PC-3 (cell line): ENCODE measurements around the gene ADAT3. TPM values are rescaled to one million over a fixed set of nuclear protein-coding genes. Genes with fewer than 3 reads are reported as not detected.

Experiments used
- ATAC-seq: fragments of 200-7000 bp; cut with Tn5 transposase; 2 replicates; pipeline ENCODE4 v1.9.1; 2020; ENCODE audit warnings: mild to moderate bottlenecking, moderate library complexity
- BruUV-seq: library from RNA; stranded (reverse); fragments of 400-500 nt; replicated peaks from 2 replicates; lab custom pipeline; 2021; lab: Mats Ljungman, UMichigan
- CTCF ChIA-PET: fragments of 300-600 bp; sonication (Branson Sonifier 250); formaldehyde crosslinking; loops from one replicate; lab custom pipeline; 2022; ENCODE audit warnings: antibody characterized with exemption; lab: Charles Lee
- POLR2A ChIA-PET: fragments of 300-600 bp; sonication (Branson Sonifier 250); formaldehyde crosslinking; loops from one replicate; lab custom pipeline; 2022; ENCODE audit warnings: antibody characterized with exemption; ENCODE audit not compliant: unreplicated experiment; lab: Charles Lee
- DNase-seq: peaks from one replicate; pipeline ENCODE4 v3.0.0-alpha.2; 2015
- H2AFZ ChIP-seq: fragments of 300-600 bp; sonication (generic); 2 replicates; pipeline ENCODE4 v1.6.0; 2016; ENCODE audit warnings: antibody characterized with exemption, low read length
- H3F3A ChIP-seq: fragments of 300-600 bp; sonication (generic); one replicate; pipeline ENCODE4 v1.6.0; 2017; ENCODE audit warnings: antibody characterized with exemption, low read length, control low read depth, mild to moderate bottlenecking; ENCODE audit not compliant: unreplicated experiment
- H3K27ac ChIP-seq: fragments of 300-600 bp; sonication (generic); 2 replicates; pipeline ENCODE4 v1.5.1; 2016; ENCODE audit warnings: mild to moderate bottlenecking, low read length
- H3K27me3 ChIP-seq: fragments of 300-600 bp; sonication (generic); 2 replicates; pipeline ENCODE4 v1.6.1; 2016; ENCODE audit warnings: low read length, mixed read lengths
- H3K36me3 ChIP-seq: fragments of 300-600 bp; sonication (generic); 2 replicates; pipeline ENCODE4 v1.6.1; 2016; ENCODE audit warnings: low read depth, mixed run types, low read length, mixed read lengths
- H3K4me1 ChIP-seq: fragments of 300-600 bp; sonication (generic); 2 replicates; pipeline ENCODE4 v1.5.1; 2016; ENCODE audit warnings: low read length; ENCODE audit not compliant: insufficient read depth
- H3K4me2 ChIP-seq: fragments of 300-600 bp; sonication (generic); 2 replicates; pipeline ENCODE4 v1.6.0; 2016; ENCODE audit warnings: low read length
- H3K4me3 ChIP-seq: fragments of 300-600 bp; sonication (generic); 2 replicates; pipeline ENCODE4 v1.5.1; 2016; ENCODE audit warnings: mild to moderate bottlenecking, low read length, mixed read lengths
- H3K79me2 ChIP-seq: fragments of 300-600 bp; sonication (generic); 2 replicates; pipeline ENCODE4 v1.6.1; 2017; ENCODE audit warnings: low read length, mixed read lengths
- H3K9ac ChIP-seq: fragments of 300-600 bp; sonication (generic); 2 replicates; pipeline ENCODE4 v1.6.0; 2016; ENCODE audit warnings: mild to moderate bottlenecking, low read length
- H3K9me2 ChIP-seq: fragments of 300-600 bp; sonication (generic); replicated peaks from 2 replicates; pipeline ENCODE4 v1.6.1; 2016; ENCODE audit warnings: mixed run types, low read length, mixed read lengths
- H3K9me3 ChIP-seq: fragments of 300-600 bp; sonication (generic); 2 replicates; pipeline ENCODE4 v1.6.1; 2016; ENCODE audit warnings: low read length, mixed read lengths
- H4K20me1 ChIP-seq: fragments of 300-600 bp; sonication (generic); 2 replicates; pipeline ENCODE4 v1.6.1; 2016; ENCODE audit warnings: low read length, mixed read lengths
- EZH2 ChIP-seq: fragments of 300-600 bp; sonication (generic); IDR thresholded peaks from one replicate; pipeline ENCODE4 v1.6.1; 2017; ENCODE audit warnings: antibody characterized with exemption, mild to moderate bottlenecking, low read length; ENCODE audit not compliant: unreplicated experiment
- EZH2phosphoT487 ChIP-seq: fragments of 300-600 bp; sonication (generic); IDR thresholded peaks from 2 replicates; pipeline ENCODE4 v1.6.1; 2018; ENCODE audit warnings: mild to moderate bottlenecking, antibody characterized with exemption, low read length, borderline replicate concordance
- intact Hi-C: fragments of 100-400 bp; cut with micrococcal nuclease; formaldehyde crosslinking; loops from 2 replicates; pipeline ENCODE4 v1.9.0; 2023
- total RNA-seq: library from RNA; depleted of rRNA; stranded (reverse); fragments of >200 nt; gene quantifications from 2 replicates; pipeline ENCODE4 v1.2.3, GENCODE V29; 2014
- TF ChIP-seq, protein P1 (sequence below): fragments of 300-600 bp; sonication (generic); conservative IDR thresholded peaks from 2 replicates; pipeline ENCODE4 v1.5.1; 2017; ENCODE audit warnings: antibody characterized with exemption, low read depth, mild to moderate bottlenecking, low read length

ADAT3 gene
- total RNA-seq, 1 experiment from 2014 or later: 8.4 TPM

DNA sequence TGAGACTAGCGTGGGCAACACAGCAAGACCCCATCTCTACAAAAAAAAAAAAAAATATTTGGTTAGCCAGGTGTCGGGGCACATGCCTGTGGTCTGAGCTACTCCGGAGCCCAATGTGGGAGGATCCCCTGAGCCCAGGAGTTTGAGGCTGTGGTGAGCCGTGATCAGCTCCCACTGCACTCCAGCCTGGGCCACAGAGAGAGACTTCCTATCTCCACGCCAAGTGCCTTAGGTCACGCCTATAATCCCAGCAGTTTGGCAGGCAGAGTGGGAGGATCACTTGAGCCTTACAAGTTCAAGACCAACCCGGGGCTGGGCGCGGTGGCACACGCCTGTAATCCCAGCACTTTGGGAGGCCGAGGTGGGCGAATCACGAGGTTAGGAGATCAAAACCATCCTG, 8.7 kb upstream of the ADAT3 start:
- Histone ChIP-seq H3F3A (no peaks in the 10 kb centered on the region), H3K4me2 (no peak overlapping the region), H3K4me1 (no peaks in the 10 kb centered on the region), H4K20me1 (no peaks in the 10 kb centered on the region), H3K9ac (no peak overlapping the region), H3K9me2 (no peaks in the 10 kb centered on the region), H3K27me3 (no peaks in the 10 kb centered on the region), H3K4me3 (no peak overlapping the region), H2AFZ (no peak overlapping the region), H3K79me2 (no peaks in the 10 kb centered on the region), H3K27ac (no peak overlapping the region), H3K9me3 (no peaks in the 10 kb centered on the region), H3K36me3 (no peaks in the 10 kb centered on the region)
- TF ChIP-seq, protein P1, sequence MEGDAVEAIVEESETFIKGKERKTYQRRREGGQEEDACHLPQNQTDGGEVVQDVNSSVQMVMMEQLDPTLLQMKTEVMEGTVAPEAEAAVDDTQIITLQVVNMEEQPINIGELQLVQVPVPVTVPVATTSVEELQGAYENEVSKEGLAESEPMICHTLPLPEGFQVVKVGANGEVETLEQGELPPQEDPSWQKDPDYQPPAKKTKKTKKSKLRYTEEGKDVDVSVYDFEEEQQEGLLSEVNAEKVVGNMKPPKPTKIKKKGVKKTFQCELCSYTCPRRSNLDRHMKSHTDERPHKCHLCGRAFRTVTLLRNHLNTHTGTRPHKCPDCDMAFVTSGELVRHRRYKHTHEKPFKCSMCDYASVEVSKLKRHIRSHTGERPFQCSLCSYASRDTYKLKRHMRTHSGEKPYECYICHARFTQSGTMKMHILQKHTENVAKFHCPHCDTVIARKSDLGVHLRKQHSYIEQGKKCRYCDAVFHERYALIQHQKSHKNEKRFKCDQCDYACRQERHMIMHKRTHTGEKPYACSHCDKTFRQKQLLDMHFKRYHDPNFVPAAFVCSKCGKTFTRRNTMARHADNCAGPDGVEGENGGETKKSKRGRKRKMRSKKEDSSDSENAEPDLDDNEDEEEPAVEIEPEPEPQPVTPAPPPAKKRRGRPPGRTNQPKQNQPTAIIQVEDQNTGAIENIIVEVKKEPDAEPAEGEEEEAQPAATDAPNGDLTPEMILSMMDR: no peak
- TF ChIP-seq EZH2: no peak
- no peak for TF ChIP-seq EZH2phosphoT487
- no peak for DNase-seq
- ChIA-PET POLR2A (no interaction called here), CTCF (no interaction called here)
- BruUV-seq: no TSS peak
- no peak for ATAC-seq
- intact Hi-C loops: no loop called here

DNA sequence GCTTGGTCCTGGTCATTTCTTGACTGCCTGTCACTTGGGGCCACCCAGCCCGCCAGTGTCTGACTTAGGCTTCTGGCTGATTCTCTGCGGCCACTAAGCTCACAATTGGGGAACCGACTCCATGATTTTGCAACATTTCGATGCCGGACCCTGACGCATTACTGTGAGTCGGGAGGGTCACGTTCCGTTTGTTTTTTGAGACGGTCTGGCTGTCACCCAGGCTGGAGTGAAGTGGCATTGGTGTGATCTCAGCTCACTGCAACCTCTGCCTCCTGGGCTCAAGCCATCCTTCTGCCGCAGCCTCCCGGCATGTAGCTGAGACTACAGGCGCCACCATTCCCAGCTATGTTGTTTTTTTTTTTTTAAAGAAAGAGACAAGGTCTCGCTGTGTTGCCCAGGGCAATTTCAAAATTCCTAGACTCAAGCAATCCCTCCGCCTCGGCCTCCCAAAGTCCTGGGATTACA, 3.2 kb upstream of the ADAT3 start:
- Histone ChIP-seq H3K36me3 (no peaks in the 10 kb centered on the region), H3K4me3 (no peak overlapping the region), H4K20me1 (no peaks in the 10 kb centered on the region), H3K9me2 (no peaks in the 10 kb centered on the region), H3K27ac (no peak overlapping the region), H3F3A (no peaks in the 10 kb centered on the region), H3K79me2 (peaks cover 10% of the 10 kb centered on the region), H3K27me3 (no peaks in the 10 kb centered on the region), H3K9me3 (no peaks in the 10 kb centered on the region), H2AFZ (no peak overlapping the region), H3K4me1 (peaks cover 8% of the 10 kb centered on the region; the same call in 1 of the 2 replicates), H3K9ac (no peak overlapping the region), H3K4me2 (no peak overlapping the region)
- BruUV-seq: no TSS peak
- POLR2A ChIA-PET: no interaction called here
- ATAC-seq (no peak), DNase-seq (no peak)
- intact Hi-C loops: no loop called here
- CTCF ChIA-PET: interaction anchor here (0.5 to 0.6 kb wide), 2 partner anchors 17 to 64 kb away, joined by 3 to 10 read pairs; partner anchors contain the start of gene ABHD17A
- TF ChIP-seq EZH2phosphoT487: no peak
- TF ChIP-seq, protein P1: no peak
- TF ChIP-seq EZH2: no peak

DNA sequence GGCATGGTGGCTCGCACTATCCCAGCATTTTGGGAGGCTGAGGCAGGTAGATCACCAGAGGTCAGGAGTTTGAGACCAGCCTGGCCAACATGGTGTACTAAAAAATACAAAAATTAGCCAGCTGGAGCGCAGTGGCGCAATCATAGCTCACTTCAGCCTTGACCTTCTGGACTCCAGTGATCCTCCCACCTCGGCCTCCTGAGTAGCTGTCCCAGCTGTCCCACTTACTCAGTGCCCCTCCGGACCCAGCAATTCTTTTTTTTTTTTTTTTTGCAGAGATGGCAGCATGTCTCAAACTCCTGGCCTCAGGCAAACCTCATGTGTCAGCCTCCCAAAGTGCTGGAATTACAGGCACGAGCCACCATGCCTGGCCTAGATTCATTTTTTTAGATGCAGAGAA, 2.3 kb upstream of the ADAT3 start:
- ChIA-PET POLR2A (interaction anchor here (0.5 to 0.7 kb wide), 2 partner anchors 25 to 382 kb away, joined by 4 to 34 read pairs; no protein-coding TSS in a partner anchor), CTCF (no interaction called here)
- no peaks in the 10 kb centered on the region for H3K27me3 ChIP-seq
- no peak overlapping the region for H3K27ac ChIP-seq
- peaks cover 3% of the 10 kb centered on the region for H3F3A ChIP-seq
- no TSS peak for BruUV-seq
- ATAC-seq: no peak
- no peak overlapping the region for H2AFZ ChIP-seq
- H3K4me1 ChIP-seq: peaks cover 18% of the 10 kb centered on the region
- H3K9me2 ChIP-seq: no peaks in the 10 kb centered on the region
- no peaks in the 10 kb centered on the region for H4K20me1 ChIP-seq
- no peaks in the 10 kb centered on the region for H3K36me3 ChIP-seq
- no peak overlapping the region for H3K4me3 ChIP-seq
- TF ChIP-seq EZH2 (no peak), EZH2phosphoT487 (no peak)
- TF ChIP-seq, protein P1: no peak
- intact Hi-C loops: no loop called here
- no peak overlapping the region for H3K9ac ChIP-seq
- no peaks in the 10 kb centered on the region for H3K9me3 ChIP-seq
- peaks cover 20% of the 10 kb centered on the region for H3K79me2 ChIP-seq
- no peak overlapping the region for H3K4me2 ChIP-seq
- no peak for DNase-seq
